GF-D8 (cell line): Measurements from ENCODE around the gene TOR4A.
A peak's percentile ranks its signal among the peaks of the same experiment; 100 is the strongest.

ENCODE experiments used
- DNase-seq: peaks from one replicate; lab custom pipeline; 2025; lab: John Stamatoyannopoulos, UW

Gene TOR4A

DNA sequence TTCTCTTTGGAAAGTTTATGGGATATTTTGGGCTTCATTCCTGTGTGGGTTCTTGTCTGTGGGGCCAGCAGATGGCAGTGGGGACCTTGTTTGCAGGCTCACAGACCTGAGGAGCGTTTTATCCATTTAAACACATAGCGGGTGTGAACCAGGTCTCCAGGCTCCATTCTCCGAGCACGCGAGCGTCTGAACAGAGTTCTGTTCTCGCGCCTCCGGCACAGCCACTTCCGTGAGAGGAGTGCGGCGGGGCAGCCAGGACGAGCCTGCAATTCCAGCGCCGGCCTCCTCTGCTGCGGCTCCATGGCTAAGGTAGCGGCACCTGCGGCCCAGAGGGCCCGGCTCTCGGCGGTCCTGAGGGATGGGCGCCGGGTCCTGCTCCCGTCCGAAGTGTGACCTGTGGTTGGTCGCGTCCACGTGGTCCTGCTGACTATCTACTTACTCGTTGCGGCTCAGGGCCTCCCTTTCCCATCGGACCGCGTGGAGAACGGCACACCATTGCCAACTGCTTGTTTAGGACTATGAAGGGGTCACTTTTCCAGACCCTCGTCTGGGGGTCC is 17.2 kb downstream of the TOR4A start:
- DNase-seq, result no peak

DNA sequence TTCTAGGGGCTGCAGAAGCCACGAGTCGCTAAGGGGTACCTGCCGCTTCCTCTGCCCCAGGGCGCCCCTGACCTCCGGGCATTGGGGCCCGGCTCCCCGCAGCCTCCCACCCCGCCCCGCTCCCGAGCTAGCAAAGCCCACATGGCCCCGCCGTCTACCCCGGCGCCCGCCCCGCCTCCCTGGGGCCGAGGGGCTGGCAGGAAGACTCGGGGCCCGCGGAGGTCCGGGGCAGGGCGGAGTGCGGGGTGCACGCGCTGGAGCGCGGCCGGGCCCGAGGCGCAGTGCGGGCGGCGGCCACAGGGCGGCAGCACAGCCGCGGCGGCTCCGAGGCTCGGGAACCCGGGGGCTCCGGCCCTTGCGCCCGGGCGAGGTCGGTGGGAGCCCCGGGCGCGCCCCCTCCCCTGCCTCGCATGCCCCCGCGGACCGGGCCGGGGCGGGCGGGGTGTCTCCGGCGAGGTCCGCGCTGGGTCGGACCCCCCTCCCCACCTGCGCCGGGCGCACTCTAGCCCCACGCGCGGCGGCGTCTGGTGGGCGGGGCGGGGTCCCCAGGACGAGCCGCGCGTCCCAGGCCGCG is 17.8 kb downstream of the TOR4A start:
- DNase-seq, result no peak

GRCh38 chr9:137295849-137296669 is 18.5 kb downstream of the TOR4A start:
- DNase-seq, result no peak

GRCh38 chr9:137296670-137297664 is 19.4 kb downstream of the TOR4A start:
- DNase-seq, result no peak

DNA sequence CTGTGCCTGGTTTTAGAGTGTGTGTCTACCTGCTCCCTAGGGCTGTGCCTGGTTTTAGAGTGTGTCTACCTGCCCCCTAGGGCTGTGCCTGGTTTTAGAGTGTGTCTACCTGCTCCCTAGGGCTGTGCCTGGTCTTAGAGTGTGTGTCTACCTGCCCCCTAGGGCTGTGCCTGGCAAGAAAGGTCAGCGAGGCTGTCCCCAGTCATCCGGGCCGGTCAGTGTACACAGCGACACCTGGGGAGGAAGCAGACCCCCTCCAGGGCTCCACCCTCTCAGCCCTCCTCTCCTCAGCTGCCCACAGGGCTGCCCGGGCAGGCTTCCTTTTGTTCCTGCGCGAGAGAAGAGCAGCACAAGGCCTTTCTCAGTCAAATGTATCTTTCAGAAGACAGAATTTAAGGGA is 20.4 kb downstream of the TOR4A start:
- no peak for DNase-seq

DNA sequence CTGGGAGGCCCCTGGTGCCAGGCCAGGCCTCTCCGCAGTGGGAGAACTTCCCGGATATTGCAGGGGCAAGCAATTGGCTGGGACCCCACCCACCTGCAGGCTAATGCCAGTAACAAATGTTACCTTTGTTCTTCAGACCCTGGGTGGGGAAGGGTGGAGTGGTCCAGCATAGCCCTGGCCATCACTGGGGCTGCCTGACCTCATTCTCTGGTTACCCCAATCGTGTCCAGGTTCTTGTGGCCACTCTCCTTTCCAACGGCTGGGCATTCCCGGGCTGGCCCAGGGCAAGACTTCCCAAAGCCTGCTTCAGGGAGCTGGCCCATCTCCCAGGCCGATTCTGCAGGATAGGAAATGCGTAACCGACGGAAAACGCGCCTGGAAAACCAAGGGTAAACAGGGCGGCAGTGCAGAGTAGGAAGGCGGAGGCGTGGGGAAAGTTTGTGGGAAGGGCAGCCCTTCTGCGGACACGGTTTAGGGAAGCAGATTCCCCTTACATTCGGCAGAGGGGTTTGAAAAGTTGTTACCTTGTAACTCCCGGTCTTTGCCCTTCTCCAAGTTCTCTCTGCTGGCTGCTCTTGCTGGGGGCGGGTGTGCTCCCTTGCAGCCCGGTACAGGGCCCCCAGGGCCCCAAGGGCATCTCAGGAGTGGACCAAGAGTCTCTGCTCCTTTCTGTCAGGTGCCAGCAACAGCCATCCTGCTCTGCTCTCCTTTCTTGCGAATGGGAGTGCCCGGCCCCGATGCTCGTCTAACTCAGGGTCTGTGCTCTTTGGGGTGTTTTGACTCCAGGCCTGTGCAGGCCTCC is 21.1 kb downstream of the TOR4A start:
- no peak for DNase-seq

DNA sequence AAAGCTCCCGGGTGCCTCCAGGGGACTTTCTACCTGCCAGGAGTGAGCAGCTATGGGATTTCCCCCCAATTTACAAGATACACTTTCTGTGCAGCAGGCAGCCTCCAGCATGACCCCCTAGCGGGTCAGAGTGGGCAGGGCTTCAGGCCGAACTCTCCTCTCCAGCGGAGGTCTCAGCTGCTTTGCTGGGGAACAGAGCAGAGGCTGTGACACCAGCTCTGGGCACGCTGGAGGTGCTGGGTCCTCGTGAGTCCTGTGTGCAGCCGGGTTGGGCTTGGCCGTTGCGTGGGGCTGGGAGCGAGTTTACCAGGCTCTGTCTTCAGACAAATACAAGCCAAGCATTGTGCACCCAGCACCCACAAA is 21.7 kb downstream of the TOR4A start:
- DNase-seq, result no peak

DNA sequence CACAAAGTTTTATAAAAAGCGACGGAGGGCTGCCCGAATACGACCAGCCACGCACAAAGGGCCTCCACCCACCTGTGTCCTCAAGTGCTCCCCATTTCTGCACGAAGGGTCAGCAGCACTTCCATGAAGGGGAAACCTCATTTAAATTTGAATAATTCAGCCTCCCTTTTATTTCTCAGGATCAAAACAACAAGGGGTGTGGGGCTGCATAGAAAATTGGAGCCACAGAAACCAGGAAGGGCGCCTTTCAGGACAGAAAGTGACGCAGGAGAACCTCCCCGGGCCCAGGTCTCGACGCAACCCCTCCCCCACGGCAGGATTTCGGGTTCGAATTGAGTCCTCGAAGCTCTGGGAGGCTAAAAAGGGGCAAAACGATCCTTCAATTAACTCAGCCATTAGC is 22.4 kb downstream of the TOR4A start:
- DNase-seq, result no peak

GRCh38 chr9:137300567-137301080 is 23.1 kb downstream of the TOR4A start:
- DNase-seq, result no peak

GRCh38 chr9:137301081-137301947 is 23.8 kb downstream of the TOR4A start:
- DNase-seq, result no peak

DNA sequence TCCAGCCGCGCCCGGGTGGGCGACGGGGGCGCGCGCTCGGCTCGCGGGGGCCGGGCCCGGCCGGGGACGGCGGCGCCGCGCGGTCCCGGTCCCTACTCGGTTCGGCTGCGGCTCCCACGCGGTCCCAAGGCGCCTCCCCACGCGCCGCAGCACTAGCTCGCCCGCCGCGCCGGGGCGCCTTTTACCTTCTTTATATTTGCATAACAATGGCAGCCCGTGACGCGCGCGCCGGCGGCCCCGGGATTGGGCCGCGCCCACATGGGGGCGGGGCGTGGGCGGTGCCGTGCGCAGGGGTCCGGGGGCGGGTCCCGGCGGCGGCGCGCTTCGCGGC is 24.6 kb downstream of the TOR4A start, which contains the start of gene NRARP:
NRARP (minus strand) TSS at position 154 of the 331 bp plus-strand sequence. CDS start 343 bp downstream, outside the sequence.
- peak; percentile 65 for DNase-seq

GRCh38 chr9:137302449-137303150 is 25.1 kb downstream of the TOR4A start:
- DNase-seq, result no peak

GRCh38 chr9:137303151-137303892 is 25.8 kb downstream of the TOR4A start:
- no peak for DNase-seq

DNA sequence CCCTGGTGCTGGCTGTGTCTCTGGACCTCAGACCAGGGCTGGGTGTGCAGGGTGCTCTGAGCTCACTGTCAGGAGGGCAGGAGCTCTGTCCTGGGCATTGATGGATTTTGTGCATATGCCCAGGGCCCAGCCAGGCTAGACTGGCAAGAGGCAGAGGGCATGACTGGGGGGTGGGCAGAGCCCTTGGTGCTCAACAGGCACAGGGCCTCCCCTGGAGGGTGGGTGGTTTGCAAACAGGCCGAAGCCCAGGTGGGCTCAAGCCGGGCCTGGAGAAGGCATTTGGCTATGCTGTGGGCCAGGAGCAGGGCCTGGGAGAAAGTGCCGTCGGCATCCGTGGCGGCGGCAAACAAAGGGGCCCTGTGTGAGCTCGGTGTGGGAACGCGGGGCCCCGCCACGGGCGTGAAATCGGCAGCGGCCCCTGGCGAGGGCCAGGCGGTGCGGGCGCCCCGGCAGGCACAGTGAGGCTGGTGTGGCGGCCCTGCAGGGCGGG is 26.4 kb downstream of the TOR4A start:
- no peak for DNase-seq

DNA sequence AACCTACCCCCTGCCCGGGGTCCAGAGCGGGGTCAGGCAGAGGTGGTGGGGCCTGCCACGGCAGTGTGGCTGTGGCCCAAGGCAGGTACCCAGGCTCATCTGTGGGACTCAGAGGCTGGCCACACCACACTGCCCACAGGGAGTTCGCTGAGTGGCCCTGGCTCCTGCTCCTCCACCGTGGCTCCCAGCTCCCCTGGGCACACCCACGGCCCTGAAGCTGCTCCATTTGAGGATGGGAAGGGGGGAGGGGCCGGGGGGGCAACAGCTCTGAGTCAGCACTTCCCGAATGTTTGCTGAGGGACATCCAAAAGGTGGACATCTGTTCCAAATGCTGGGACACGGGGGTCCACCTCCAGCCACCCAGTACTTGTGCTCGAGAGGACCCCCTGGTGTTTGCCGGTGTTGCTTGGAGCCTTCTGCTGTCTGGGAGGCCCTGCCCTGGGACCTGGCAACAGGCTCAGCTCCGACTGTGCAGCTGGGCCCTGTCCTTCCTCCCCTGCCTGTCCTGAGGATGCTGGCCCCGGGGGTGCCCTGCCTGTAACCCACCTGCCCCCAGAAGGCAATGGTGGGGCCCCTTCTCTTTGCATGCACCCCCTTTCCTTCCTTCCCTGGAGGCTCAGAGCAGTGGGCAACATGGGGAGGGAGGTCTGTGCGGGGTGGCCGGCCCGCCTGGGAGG is 27.0 kb downstream of the TOR4A start:
- no peak for DNase-seq

DNA sequence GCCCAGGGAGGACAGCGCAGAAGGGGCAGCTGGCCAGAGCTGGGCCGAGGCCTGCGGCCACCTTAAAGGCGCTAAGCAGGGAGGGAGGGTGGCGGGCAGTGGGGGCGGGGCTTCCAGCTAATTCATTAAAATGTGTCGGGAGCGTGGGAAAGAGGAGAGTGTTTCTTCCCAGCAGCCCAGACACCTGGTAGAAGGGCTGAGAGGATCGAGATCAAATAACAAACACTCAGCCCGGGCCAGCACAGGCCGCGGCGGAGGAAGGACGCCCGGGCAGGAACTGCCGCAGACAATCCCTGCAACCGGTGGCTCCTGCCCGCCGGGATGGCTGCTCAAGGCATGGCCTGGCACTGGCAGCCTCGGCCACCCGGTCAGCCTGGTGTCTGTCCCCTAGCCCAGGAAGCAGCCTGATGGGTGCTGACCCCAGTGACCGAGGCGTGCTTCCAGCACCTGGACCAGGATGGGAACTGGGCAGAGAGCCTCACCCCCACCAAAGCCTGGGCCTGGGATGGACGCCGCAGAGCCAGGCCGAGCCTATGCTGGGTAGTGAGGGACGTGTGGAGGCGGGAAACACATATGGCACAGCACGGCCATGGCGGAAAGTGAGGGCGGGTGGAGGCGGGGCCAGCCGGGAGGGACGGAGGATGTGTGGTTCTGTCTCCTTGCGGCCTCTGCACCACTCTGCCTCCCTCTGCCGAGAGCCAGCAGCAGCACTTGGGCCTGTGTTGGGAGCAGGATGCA is 27.7 kb downstream of the TOR4A start:
- no peak for DNase-seq

GRCh38 chr9:137305798-137306065 is 28.2 kb downstream of the TOR4A start:
- no peak for DNase-seq
